Left forelimb (tissue), 1 donor: ENCODE results near the gene ITGBL1.

Experiments
- DNase-seq: peaks from one replicate; pipeline ENCODE4 v3.0.0-alpha.2; 2018; ENCODE audit warnings: low spot score

Gene ITGBL1

DNA sequence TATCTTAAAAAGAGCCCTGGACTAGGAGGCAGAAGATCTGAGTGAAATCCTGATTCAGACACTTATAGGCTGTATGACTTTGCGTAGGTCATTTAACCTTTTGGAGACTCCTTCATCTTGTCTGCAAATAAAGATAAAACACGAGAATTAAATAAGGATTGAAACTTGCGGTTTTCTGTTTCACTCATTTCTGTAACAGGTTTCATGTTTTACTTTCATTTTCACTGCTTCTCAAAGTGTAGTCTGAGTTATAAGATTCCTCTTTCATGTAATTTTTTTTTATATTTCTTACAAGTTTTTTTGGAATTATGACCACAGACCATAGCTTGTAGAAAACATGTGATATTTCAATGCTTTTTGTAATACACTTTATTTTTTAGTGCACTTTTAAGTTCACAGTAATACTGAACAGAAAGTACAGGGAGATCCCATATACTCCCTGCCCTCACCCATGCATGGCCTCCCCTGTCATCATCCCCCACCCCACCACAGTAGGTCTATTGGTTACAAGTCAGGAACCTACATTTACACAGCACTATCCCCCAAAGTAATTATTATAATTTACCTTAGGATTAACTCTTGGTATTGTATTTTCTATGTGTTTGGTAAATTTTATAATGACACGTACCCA, 174.6 kb downstream of the ITGBL1 start:
- no peak for DNase-seq

DNA sequence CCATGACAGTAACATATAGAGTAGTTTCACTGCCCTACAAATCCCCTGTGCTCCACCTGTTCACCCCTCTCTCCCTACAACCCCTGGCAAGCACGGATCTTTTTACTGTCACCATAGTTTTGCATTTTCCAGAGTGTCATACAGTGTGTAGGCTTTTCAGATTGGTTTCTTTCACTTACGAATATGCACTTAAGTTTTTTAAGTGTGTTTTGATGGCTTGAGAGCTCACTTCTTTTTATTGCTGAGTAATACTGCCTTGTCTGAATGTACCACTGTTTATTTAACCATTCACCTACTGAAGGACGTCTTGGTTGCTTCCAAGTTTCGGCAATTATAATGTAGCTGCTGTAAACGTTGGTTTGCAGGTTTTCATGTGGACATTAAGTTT, 175.1 kb downstream of the ITGBL1 start:
- no peak for DNase-seq

DNA sequence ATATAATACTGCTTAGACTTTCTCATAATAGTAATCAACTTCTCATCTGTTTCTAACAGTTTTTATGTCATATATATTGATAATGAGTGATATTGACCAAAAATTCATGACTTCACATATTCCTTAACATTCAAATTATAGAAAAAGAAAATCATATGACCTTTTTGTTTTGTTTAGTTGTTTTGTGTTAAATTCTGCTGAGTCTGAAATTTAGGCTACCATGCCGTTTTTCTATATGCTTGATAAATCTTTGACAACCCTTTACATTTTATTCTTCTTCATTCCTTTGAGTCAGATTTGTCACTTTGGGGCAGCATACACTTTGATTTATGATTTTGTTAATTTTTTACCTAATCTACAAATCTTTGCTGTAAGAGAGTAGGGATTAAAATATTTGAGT, 176.4 kb downstream of the ITGBL1 start:
- DNase-seq, result no peak

DNA sequence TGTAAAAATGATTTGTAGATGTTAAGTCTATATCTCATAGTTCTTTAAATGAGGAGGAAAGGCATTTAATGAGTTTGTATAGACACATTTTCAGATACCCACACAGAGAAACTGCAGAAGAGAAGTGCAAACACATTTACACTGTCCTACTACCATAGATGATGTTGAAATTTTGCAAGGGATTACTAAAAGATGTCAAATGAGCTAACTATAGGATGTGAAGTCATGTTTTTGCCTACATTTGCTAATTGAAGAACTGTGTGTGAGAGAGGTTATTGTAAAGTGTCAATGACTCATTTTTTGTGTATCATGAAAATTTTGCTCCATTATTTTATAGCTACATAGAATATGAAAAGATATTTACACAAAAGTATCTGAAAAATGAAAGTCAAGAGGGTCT, 178.9 kb downstream of the ITGBL1 start:
- no peak for DNase-seq

DNA sequence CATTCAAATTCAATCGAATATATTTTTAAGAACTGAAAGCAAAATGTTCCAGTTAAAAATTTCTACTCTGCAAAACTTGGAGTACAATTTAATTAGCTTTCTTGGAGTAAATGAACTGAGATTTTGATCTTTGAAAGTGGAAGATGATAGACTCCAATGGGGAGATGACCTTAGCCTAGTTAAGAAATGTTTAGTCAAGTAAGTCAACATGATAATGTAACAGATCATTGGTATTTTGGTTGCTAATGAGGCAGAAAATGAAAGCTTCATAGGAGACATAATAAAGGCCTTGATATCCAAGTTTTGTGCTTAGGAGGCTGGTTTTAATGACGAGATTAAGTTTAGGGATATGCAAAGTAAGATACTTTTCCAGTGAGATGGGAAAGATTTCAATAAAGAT, 181.7 kb downstream of the ITGBL1 start:
- DNase-seq, result no peak

DNA sequence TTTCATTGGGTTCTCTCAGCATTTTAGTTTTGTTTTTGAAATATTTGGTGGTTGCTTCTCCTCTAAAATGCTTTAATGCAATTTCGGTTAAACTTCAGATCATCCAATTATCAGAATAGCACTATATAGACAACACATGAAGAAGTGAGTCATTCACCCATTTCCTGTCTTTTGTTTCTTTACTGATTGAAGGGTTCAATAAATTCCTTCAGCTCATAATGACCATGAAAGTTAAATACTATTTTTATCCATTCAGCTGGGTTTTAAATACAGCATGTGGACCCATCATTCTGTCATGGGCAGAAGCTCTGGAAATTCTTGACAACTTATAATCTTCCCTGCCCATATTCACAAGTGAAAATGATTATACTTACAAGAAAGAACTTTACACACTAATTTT, 187.2 kb downstream of the ITGBL1 start:
- DNase-seq, result no peak

DNA sequence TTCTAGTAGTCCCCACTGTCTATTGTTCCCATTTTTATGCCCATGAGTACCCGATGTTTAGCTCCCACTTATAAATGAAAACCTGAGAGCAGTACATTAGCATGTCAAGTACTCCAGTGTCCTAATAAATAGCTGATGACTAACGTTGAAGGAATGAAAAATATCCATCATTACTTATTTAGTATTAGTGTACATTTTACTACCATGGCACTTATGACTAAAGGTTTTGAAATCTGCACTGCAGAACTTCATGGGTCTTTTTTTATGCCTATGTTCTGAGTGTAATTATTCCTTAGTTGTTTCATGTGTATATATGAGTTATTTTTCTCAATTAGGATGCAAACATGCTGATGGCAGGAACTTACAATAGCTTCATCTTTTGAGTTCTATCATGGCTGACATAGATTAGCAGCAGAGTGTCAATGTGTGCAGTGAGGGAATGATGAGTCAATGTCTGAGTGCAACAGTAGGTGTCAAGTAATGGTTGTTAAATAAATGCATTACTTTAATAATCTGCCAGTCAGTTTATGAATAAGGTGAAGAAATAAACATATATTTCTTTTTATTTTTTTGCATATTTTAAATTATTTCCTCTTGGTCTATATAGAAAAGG, 188.4 kb downstream of the ITGBL1 start:
- DNase-seq, result no peak

DNA sequence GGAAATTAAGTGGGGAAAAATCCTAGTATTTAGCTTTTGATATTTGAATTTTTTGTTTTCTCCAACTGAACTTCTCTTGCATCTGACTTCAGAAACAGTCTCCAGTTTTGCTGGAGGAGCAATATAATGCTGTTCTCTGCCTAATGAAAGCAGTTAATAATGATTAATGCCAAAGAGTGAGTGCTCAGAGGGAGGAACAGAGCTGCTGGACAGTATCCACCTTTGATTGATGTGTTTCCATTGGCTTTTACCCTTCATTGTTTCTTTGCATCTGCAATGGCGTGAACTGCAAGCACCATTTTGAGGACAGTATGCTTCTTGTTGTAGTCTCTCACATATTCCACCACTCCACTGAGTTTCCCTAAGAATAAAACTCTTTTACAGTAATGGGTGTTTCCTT, 193.4 kb downstream of the ITGBL1 start:
- no peak for DNase-seq

DNA sequence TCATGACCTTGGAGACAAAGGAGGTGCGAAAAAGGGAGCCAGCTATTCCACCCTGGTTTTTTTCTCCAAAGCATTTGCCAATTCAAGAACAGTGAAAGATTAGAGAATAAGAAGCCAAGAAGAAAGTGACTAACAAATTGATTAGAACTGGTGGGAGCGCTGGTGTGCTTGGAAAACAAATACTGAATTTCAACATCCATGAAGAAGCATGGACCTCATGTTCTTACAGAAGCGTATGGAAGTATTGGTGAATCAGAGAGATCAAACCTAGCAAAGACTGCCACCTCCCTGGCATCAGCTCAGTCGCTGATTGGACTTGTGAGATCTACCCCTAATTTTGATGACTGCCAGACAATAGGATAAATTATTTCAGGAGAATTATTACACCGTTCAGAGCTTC, 195.3 kb downstream of the ITGBL1 start:
- DNase-seq, result no peak

DNA sequence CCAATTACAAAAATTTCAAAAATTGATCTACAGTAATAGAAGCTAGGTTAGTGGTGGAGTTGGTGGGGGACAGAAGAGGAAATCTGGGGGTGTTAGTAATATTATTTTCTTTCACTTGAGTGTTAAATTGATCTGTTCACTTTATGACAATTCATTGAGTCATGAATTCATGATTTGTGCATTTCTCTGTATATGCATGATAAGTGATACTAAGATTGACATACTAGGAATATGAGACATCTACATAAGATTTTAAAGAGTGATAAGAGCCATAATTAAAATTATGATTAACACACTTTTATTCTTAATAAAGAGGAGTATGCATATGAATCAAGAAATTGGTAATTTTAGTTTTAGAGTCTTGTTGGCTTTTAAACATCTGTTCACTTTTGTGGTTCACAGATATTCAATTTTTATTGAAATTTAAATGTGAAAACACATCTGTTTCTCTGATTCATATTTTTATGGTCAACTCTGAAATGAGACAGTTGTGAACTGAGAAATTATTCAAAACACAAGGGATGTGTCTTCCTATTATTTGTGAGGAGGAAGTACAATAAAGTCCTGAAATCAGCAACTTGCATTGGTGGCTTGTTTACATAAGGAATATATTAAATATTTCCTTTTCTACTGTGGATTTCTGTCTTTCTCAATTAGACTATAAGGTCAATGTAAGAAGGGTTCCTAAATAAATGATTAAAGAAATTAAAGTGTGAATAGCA, 196.5 kb downstream of the ITGBL1 start:
- DNase-seq, result no peak

DNA sequence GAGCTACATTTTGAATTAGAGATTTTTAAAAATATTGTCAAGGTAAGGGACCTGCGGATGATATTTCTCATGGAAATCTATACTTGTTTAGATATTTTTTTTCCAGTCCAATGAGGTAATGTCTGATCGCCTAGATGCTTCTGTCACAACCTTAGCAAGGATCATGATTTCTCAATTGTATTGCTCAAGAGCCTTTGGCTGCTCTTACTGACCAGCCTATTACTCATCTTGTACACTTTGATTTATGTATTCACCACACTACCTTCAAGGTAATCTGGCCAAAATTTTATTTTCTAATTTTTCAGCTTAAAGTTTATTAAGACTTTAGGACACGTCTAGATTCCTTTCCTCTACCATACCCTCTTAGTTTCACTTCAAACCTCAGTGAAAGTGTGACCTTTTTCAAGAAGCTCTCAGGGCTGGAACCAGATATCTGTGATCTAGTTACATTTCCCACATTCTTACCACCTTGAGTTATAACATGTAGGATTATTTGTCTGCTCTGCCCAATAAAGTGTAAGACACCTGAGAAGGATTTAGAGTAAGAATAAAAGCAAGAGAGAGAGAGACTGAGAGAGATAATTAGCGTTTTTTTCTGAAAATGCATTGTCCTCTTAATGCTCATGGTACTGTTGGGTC, 197.1 kb downstream of the ITGBL1 start:
- no peak for DNase-seq

DNA sequence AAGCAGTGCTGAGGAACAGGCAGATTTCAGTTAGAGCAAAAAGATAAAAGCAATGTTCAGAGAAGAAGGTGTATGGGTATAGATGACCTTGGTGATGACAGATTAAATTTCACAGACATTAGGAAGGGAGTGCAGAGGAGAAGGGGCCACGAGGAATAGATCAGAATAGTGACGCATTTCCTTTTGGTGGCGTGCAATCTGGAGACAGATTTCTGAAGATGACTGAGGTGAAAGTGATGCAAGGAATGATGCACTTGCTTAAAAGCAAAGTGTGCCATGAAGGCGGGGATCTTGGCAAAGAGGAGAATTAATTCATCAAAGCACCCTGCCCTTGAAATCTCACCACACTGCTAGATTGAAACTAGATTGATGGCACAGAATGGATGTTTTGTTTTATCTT, 202.4 kb downstream of the ITGBL1 start:
- no peak for DNase-seq

DNA sequence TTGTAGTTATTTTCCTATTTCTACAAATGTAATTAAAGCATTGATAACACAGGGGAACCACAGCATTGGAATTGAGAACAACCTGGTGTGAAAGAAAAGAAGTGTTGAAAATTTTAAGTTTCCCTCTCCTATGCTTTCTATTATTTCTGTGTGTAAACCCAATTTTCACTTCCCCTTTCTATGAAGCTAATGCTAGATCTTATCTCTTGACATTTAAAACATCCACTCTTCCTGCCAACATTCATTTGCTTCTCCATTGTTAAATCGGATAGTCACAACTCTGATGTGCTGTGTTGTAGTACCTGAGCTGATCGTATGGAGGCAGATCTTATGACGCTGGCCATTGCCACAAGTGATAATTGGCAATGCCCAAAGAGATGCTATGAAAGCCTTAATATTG, 203.0 kb downstream of the ITGBL1 start:
- DNase-seq, result no peak

DNA sequence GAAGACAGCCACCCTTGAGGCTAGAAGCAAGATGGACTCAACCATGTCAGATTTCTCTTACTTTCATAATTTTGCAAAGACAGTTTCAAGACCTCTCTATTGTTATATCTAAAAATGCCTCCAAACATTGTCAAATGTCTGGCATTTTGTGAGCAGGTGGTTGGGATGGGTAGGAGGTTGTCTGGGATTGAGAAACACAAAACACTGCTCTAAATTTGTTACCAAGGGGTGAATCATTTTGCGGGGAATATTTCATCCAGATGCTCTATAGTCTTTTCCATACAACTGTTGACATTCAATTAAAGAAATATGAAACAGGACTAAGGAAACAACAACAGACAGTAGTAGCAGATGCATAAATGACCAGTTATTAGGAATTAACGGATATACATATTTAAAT, 208.2 kb downstream of the ITGBL1 start:
- no peak for DNase-seq

DNA sequence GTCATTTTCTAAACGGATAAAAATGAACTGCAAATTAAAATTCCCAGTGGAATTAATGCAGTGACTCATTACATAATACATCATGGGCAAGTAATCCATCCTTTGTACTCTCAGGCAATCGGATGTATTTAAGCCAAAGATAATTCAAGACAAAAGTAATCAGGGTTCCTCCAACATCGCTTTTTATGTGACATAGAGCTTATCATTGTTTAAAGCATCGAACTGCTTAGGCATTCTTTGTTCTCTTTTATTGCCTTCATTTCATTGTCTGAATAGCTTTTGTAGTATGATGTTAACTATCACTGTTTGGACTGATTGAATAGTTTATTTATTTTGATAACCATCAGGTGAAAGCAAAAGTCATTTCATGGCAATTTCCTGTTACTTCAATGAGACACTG, 209.4 kb downstream of the ITGBL1 start:
- no peak for DNase-seq

DNA sequence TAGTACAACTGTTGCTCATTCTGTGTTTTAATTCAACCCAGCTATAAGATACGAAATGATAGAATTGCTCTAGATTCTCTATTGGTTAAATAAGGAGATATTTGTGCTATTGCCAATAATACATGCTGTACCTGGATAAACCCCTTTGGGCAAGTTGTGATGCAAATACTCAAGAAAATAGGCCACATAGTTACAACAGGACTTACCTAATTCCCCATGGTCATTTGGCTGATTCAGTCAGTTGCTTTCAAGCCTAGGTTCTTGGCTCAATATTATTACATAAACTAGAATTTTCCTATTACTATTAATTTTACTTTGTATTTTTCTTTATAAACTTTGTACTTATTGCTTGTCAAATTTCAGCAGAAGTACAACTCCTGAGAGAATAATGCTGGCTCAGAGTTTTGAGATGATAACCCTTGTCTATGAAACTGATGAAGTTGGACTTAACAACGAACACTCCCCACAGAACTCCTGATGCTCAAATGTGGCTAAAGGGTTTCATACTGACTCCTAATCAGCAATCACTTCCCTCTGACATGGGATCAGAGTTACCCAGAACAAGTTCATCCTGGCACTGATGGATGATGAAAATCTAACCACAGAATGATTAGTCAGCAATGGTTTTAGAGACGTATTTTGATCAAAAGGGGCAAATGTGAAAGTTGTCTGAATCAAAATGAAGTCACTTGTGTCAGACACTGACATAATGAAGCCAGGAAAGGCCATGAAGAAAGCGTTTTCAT, 221.1 kb downstream of the ITGBL1 start:
- no peak for DNase-seq

DNA sequence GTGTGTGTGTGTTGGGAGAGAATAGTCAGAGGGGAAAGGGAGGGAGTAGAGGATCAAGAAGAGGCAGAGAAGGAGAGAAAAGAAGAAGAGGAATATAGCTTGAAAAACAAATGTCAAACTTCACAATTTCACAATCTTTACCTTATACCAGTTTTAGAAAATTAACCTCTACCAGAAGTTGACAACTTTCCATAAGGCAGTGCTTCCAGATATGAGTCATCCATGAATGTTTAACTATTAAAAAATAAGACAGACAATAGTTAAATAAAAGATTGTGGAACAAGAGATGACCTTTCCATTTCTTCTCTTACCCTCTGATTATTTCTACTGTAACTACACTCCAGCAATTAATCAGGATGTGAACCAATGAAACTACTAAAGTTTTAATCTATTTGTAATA, 229.4 kb downstream of the ITGBL1 start:
- no peak for DNase-seq

DNA sequence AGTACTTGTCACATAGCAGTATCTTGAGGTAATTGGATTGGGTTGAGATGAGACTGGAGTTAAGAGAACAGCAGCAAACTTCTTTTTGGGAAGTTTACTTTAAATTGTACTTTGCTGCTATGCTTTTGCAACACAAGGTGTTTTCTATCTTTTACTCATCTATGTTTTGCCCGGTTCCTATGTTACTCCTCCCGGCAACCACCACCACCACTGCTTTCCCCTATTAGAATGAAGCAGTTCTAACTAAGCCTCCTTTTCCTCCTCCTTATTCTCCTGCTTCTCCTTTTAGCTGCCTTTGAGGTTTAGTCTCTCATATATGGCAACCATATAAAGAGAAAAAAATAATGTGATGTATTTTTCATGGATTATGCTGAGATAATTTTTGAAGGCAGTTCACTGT, 233.5 kb downstream of the ITGBL1 start:
- DNase-seq, result no peak

DNA sequence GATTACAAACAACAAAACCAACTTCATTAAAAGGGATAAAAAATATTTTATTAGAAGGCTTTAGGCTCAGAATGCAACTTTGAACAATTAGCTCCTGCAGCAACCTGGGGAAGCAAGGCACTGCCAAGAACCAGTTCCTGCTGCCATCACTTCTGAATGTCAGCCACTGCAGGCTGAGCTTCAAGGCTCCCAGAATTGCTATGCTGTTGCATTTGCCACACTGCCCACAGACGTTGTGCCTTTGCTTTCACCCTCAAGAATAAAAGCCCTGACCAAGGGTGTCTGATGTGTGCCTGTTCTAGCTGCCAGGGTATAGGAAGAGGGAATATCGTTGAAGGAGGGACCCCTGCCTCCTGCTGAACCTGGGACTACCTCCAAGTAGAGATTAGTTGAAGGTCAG, 238.4 kb downstream of the ITGBL1 start:
- no peak for DNase-seq

DNA sequence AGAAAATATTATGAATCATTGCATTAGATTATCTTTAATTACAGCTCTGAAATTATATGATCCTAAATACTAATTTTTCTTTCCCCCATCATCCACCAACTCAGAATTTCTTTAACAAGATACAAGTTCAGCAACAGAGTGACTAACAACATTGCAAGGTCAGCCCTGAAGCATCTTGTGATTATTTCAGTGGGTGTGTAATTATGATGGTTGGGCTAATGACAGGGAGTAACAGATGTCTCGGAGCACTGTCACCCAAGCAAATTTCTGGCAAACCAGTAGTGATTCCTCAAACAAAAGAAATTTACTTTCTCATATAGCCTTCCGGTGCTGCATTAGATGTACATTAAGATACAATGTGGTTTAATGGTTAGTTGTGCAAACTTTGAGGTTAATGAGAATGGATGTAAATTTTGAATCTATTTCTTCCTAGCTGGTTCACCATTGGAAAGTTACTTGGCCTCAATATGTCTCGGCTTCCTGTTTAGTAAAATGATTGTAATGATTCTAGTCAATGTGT, 238.9 kb downstream of the ITGBL1 start:
- DNase-seq, result no peak

DNA sequence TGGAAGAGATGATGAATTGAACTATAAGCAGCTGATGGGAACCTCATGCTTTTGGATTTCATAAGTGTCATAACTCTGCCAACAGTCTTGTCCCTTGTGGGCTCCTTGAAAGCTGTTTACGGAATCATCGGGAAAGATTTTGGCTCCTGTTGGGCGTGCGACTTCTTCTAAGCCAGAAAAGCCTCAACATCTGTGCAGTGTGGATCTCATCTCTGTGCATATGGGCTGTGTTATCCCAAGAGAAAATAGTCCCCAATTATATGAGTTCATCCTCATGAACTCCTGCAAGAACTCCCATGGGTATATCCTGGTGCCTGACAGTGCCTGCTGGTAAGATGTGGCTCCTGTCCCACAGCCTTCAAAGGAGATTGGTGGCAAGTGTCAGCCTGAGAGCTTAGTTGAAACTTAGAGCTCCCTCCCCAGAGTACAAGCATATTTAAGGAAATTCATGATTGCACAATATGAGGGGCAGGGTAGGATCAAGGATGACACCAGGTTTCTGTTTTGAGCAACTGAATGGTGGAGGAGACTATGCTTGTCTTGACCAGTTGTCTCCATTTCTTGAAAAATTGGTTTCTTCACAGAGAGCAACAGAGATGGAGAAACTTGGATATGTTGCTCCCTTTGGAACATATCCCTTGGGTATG, 243.5 kb downstream of the ITGBL1 start:
- no peak for DNase-seq

DNA sequence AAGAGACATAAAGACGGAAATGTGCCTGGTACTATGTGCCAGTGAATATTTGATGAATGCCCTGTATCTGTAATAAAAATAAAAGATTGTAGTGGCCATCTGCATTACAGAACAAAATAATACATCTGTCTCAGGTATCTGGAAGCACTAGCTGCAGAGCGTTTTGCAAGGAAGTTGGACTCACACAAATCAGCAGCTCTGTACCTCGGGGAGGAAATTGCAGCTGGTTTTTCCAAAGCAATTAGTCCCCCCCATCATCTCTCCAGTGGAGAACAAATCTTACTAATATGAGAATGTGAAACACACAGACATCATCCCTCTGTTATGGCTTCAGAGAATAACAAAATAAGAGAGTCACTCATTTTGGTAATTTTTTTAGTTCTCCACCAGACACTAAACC, 245.3 kb downstream of the ITGBL1 start:
- DNase-seq, result no peak
